Type B pancreatic cell (in vitro differentiated cells): ENCODE measurements around the gene PTPRO. TPM values are rescaled to one million over a fixed set of nuclear protein-coding genes. Genes with fewer than 3 reads are reported as not detected.

Experiments
- DNase-seq: peaks from one replicate; pipeline ENCODE4 v3.0.0; 2021; ENCODE audit warnings: mixed read lengths; ENCODE audit not compliant: unreplicated experiment; ENCODE audit errors: extremely low spot score
- H3K27ac Mint-ChIP-seq: 2 replicates; pipeline ENCODE4 v1.8.0; 2021; ENCODE audit warnings: mild to moderate bottlenecking, mixed read lengths
- H3K27me3 Mint-ChIP-seq: 2 replicates; pipeline ENCODE4 v1.8.0; 2021; ENCODE audit warnings: mixed read lengths
- H3K36me3 Mint-ChIP-seq: 2 replicates; pipeline ENCODE4 v1.8.0; 2021; ENCODE audit warnings: mixed read lengths
- H3K4me1 Mint-ChIP-seq: one replicate; pipeline ENCODE4 v1.8.0; 2021; ENCODE audit warnings: mixed read lengths; ENCODE audit not compliant: unreplicated experiment
- H3K4me3 Mint-ChIP-seq: 2 replicates; pipeline ENCODE4 v1.8.0; 2021; ENCODE audit warnings: mild to moderate bottlenecking, mixed read lengths
- H3K9me3 Mint-ChIP-seq: 2 replicates; pipeline ENCODE4 v1.8.0; 2021; ENCODE audit warnings: mixed read lengths
- total RNA-seq: library from RNA; stranded (reverse); gene quantifications from 2 replicates; pipeline ENCODE4 v1.2.1, GENCODE V29; 2021; ENCODE audit warnings: low replicate concordance
- TF ChIP-seq, protein P1 (sequence below): fragments of 200-600 bp; sonication (generic); conservative IDR thresholded peaks from 2 replicates; pipeline ENCODE4 v1.5.0; 2021; ENCODE audit warnings: antibody characterized with exemption, mild to moderate bottlenecking

PTPRO gene
- total RNA-seq, 1 donor from 2014 or later: 7.8 TPM

DNA sequence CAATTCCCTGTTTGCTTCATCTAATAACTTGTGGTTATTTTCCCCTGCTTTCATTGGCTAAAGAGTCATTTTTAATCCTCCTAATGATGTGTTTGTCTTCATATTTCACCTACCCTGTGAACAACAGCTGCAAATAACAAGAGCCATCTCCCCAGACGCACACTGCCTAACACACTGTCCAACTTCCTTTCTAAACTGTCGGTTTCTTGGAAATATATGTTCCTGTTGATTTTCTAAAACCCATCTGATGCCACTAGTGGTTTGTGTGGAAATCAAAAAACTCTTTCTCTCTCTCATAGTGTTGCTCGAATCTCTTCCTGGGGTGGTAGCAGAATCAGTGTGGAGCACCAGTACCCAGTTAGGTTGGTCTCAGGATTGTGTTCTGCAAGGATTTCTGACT is 240.0 kb downstream of the PTPRO start:
- Mint-ChIP-seq H3K4me1 (peaks cover 6% of the 10 kb centered on the region), H3K9me3 (no peaks in the 10 kb centered on the region), H3K27ac (no peak overlapping the region), H3K27me3 (peaks cover 18% of the 10 kb centered on the region), H3K4me3 (no peak overlapping the region), H3K36me3 (peaks cover 8% of the 10 kb centered on the region)
- TF ChIP-seq, protein P1, sequence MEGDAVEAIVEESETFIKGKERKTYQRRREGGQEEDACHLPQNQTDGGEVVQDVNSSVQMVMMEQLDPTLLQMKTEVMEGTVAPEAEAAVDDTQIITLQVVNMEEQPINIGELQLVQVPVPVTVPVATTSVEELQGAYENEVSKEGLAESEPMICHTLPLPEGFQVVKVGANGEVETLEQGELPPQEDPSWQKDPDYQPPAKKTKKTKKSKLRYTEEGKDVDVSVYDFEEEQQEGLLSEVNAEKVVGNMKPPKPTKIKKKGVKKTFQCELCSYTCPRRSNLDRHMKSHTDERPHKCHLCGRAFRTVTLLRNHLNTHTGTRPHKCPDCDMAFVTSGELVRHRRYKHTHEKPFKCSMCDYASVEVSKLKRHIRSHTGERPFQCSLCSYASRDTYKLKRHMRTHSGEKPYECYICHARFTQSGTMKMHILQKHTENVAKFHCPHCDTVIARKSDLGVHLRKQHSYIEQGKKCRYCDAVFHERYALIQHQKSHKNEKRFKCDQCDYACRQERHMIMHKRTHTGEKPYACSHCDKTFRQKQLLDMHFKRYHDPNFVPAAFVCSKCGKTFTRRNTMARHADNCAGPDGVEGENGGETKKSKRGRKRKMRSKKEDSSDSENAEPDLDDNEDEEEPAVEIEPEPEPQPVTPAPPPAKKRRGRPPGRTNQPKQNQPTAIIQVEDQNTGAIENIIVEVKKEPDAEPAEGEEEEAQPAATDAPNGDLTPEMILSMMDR: no peak
- no peak for DNase-seq

DNA sequence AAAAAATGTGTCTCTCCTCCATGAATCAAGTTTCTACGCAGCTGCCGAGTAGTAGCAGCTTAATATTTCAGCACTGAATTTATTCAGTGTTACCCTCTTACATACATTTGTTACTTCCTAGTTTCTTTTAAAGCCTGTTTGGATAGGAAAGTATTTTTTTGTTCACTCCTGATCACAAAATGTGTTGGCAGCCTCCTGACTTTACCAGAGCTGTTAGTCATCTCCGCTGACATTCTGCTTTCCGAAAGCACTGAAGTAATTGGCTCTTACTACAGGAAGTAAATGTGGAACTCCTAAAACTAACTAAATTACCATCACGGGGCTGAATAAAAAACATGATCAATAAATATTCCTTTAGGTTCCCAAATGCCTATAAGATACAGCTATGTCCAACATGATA is 241.4 kb downstream of the PTPRO start:
- TF ChIP-seq, protein P1: no peak
- peaks cover 6% of the 10 kb centered on the region for H3K4me1 Mint-ChIP-seq
- no peak for DNase-seq
- H3K9me3 Mint-ChIP-seq: no peaks in the 10 kb centered on the region
- no peak overlapping the region for H3K4me3 Mint-ChIP-seq
- no peaks in the 10 kb centered on the region for H3K36me3 Mint-ChIP-seq
- no peak overlapping the region for H3K27ac Mint-ChIP-seq
- peaks cover 21% of the 10 kb centered on the region for H3K27me3 Mint-ChIP-seq

DNA sequence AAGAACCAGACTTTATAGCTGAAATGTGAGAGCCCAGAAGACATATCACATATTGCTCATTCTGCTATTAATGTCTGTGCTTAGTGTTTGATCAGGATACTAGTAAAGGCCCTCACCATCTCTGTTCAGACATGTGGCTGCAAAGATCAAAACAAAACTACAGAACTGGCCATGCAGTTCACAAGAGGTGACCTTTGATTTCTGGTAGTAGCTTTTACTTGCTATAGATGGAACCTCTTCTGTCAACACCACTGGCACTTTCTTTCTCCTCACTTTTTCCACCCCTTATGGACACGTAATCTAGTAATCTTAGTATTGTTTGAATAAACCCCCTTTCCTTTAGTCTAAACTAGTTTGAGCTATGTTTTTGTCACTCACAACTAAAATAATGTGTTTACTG is 252.0 kb downstream of the PTPRO start:
- Mint-ChIP-seq H3K27ac (no peak overlapping the region), H3K4me3 (no peak overlapping the region), H3K9me3 (no peaks in the 10 kb centered on the region), H3K36me3 (peaks cover 24% of the 10 kb centered on the region), H3K27me3 (peaks cover 4% of the 10 kb centered on the region), H3K4me1 (peaks cover 9% of the 10 kb centered on the region)
- TF ChIP-seq, protein P1: no peak
- DNase-seq: no peak

DNA sequence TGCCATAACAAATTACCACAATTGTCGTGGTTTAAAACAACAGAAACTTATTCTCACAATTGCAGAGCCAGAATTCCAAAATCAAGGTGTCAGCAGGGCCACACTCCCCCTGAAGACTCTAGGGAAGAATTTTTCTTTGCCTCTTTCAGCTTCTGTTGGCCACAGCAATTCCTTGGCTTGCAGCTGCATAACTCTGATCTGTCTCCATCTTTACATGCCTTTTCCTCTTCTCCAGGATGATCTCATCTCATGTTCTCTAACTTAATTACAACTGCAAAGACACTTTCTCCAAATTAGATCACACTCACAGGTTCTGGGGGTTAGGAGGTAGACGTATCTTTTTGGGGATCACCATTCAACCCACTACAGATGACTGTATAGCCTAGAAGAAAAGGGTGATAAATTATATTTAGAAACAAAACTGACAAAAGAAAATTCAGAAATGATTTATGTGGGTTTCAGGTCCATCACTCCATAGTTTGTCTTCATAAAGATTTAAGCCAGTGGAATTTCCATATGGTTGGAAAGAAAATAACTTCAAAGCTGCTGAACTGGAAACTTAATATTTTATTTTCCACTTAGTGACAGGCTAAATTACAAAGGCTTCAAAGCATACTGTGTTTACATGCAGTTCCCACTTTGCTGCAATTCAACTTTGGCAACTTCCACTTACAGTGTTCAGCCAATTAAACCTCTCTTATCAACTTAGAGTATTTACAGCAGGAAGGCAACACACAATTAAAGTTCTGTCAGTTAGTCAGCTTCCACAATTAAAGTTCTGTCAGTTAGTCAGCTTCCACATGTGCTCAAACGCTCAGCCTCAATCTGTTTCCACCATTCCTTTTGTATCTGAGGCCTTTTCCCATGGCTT is 253.6 kb downstream of the PTPRO start:
- no peaks in the 10 kb centered on the region for H3K9me3 Mint-ChIP-seq
- H3K36me3 Mint-ChIP-seq: peaks cover 25% of the 10 kb centered on the region
- peaks cover 4% of the 10 kb centered on the region for H3K27me3 Mint-ChIP-seq
- TF ChIP-seq, protein P1: no peak
- H3K4me3 Mint-ChIP-seq: no peak overlapping the region
- peaks cover 9% of the 10 kb centered on the region for H3K4me1 Mint-ChIP-seq
- no peak for DNase-seq
- no peak overlapping the region for H3K27ac Mint-ChIP-seq

DNA sequence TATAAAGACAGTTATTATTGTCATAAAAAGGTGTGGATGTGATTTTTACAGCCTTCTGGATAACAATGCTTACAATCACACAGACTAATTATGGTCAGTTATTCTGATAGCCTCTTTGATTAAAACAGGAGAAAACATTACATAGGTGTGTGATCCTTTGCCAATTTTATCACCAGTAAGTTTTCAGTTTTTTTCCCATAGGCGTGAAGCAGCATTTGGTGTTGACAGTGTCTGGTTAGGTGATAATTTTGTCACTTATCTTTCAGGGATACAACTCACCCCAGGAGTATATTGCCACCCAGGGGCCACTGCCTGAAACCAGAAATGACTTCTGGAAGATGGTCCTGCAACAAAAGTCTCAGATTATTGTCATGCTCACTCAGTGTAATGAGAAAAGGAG is 258.1 kb downstream of the PTPRO start:
- H3K36me3 Mint-ChIP-seq: peaks cover 26% of the 10 kb centered on the region
- H3K27ac Mint-ChIP-seq: no peak overlapping the region

More for the DNA sequence above, 258.1 kb downstream of the PTPRO start:
- Mint-ChIP-seq H3K4me3 (no peak overlapping the region), H3K9me3 (no peaks in the 10 kb centered on the region), H3K4me1 (peaks cover 9% of the 10 kb centered on the region), H3K27me3 (peaks cover 7% of the 10 kb centered on the region)
- TF ChIP-seq, protein P1: no peak
- no peak for DNase-seq
